ENCODE measurements around the gene HEMK1.

Gene HEMK1

GRCh38 chr3:50645378-50645777 is 76.1 kb downstream of the HEMK1 start:
- Histone ChIP-seq H3K27ac (no peak overlapping the region), H3K27me3 (no peaks in the 10 kb centered on the region), H3K4me1 (peaks cover 0 to 43% (median 21%) of the 10 kb centered on the region in 4 donors), H3K9me3 (no peaks in the 10 kb centered on the region), H3K36me3 (peaks cover 0 to 78% (median 39%) of the 10 kb centered on the region in 3 donors), H3K4me3 (no peak overlapping the region)
- TF ChIP-seq, protein P1, sequence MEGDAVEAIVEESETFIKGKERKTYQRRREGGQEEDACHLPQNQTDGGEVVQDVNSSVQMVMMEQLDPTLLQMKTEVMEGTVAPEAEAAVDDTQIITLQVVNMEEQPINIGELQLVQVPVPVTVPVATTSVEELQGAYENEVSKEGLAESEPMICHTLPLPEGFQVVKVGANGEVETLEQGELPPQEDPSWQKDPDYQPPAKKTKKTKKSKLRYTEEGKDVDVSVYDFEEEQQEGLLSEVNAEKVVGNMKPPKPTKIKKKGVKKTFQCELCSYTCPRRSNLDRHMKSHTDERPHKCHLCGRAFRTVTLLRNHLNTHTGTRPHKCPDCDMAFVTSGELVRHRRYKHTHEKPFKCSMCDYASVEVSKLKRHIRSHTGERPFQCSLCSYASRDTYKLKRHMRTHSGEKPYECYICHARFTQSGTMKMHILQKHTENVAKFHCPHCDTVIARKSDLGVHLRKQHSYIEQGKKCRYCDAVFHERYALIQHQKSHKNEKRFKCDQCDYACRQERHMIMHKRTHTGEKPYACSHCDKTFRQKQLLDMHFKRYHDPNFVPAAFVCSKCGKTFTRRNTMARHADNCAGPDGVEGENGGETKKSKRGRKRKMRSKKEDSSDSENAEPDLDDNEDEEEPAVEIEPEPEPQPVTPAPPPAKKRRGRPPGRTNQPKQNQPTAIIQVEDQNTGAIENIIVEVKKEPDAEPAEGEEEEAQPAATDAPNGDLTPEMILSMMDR (IDR thresholded peaks at IDR 0.05): no peak
- intact Hi-C loops (cut with DNase I; ENCODE audit: low total_unique reads): loop anchor here (5.0 kb wide), 1 partner anchor 133 kb away; no protein-coding TSS in a partner anchor
- no peak for DNase-seq
